ENCODE data around the gene NACC2. TPM values are rescaled to one million over a fixed set of nuclear protein-coding genes. Genes with fewer than 3 reads are reported as not detected.
A peak's percentile ranks its signal among the peaks of the same experiment; 100 is the strongest.

NACC2 gene
- total and polyA plus RNA-seq, 2 donors (not counting 1 experiment from before 2014, with no cell fraction given) = 0.34 to 1.9 TPM

- H3K4me1 ChIP-seq (ENCODE audit: control insufficient read depth in 2 of 2, insufficient read depth in 2 of 2, low read length in 2 of 2) = peaks cover 29 to 30% of the 10 kb centered on the region in 2 donors
- H3K36me3 ChIP-seq (replicated peaks in 1 of 2; ENCODE audit: control extremely low read depth in 1 of 2, control insufficient read depth in 1 of 2, extremely low read depth in 1 of 2, insufficient read depth in 2 of 2, low read length in 1 of 2) = no peaks in the 10 kb centered on the region
- H2AFZ ChIP-seq (ENCODE audit: insufficient read depth, low read depth, low read length, poor library complexity, severe bottlenecking) = peak overlapping the region; percentile 68
- peak; percentile 75 for DNase-seq
- Mint-ChIP-seq H3K27me3 (no peaks in the 10 kb centered on the region), H3K27ac (peak overlapping the region; percentile 32), H3K4me1 (peaks cover 28% of the 10 kb centered on the region), H3K9me3 (ENCODE audit: insufficient read depth) (no peaks in the 10 kb centered on the region), H3K4me3 (peak overlapping the region; percentile 64)
- CTCF ChIA-PET = interaction anchor here (0.5 kb wide), 1 partner anchor 129 kb away, joined by 3 read pairs; no protein-coding TSS in a partner anchor
- peak; percentile 74 for ATAC-seq (ENCODE audit: low read depth)
- H3K9ac ChIP-seq (ENCODE audit: low read length) = peak overlapping the region; percentile 42
- no peaks in the 10 kb centered on the region for H3K79me2 ChIP-seq (ENCODE audit: control insufficient read depth, insufficient read depth, low read length)
- TF ChIP-seq CTCF (IDR thresholded peaks at IDR 0.05) (no peak), EZH2 (IDR thresholded peaks at IDR 0.05; ENCODE audit: borderline replicate concordance, insufficient read depth, low read depth, low read length, poor library complexity, severe bottlenecking) (no peak)
- H3K9me3 ChIP-seq (ENCODE audit: control extremely low read depth in 1 of 3, control insufficient read depth in 2 of 3, insufficient read depth in 1 of 3, low read length in 2 of 3) = peaks cover 0 to 3% (median 0%) of the 10 kb centered on the region in 3 donors
- peak overlapping the region in 3 of 5 experiments; percentile 19 to 41 (median 25) for H3K4me3 ChIP-seq (ENCODE audit: control extremely low read depth in 1 of 5, extremely low read depth in 1 of 5, insufficient read depth in 1 of 5, low read depth in 2 of 5, low read length in 4 of 5)
- POLR2A ChIA-PET = interaction anchor here (0.6 kb wide), 1 partner anchor 67 kb away, joined by 3 read pairs; no protein-coding TSS in a partner anchor
- peak overlapping the region; percentile 75 for H3K4me2 ChIP-seq (replicated peaks; ENCODE audit: low read depth, low read length, poor library complexity, severe bottlenecking)
- intact Hi-C loops (cut with micrococcal nuclease) = loop anchor here (1.0 kb wide), 1 partner anchor 29 kb away; the partner anchor contains the start of gene UBAC1
- H3K27ac ChIP-seq (ENCODE audit: low read length in 2 of 2) = no peak overlapping the region
- H4K20me1 ChIP-seq (ENCODE audit: control insufficient read depth, insufficient read depth, low read length, poor library complexity, severe bottlenecking) = no peaks in the 10 kb centered on the region
- 41% methylated on average over 17 of the region's 21 CpGs for WGBS (ENCODE audit: insufficient coverage)
- H3K27me3 ChIP-seq (replicated peaks in 1 of 4; ENCODE audit: control extremely low read depth in 1 of 4, control insufficient read depth in 3 of 4, insufficient read depth in 4 of 4, low read length in 3 of 4) = peaks cover 0 to 31% (median 2%) of the 10 kb centered on the region in 4 experiments
Observed at GRCh38 chr9:135990468-135991429, 104.3 kb downstream of the NACC2 start.
